Naive thymus-derived CD4-positive, alpha-beta T cell (primary cell): ENCODE results near the gene RIMBP3C. TPM values are rescaled to one million over a fixed set of nuclear protein-coding genes. Genes with fewer than 3 reads are reported as not detected.

Experiments used
- polyA plus RNA-seq, 2 donors: library from polyadenylated mRNA; unstranded; fragments of 300-500 nt; fragmentation: Illumina TruSeq; gene quantifications; one replicate each; pipeline ENCODE4 v1.2.3, GENCODE V29; 2021
- total RNA-seq, 6 experiments: library from RNA in 5 of 6; stranded (reverse) in 5 of 6; gene quantifications; 1 replicate in 5 of 6; 2 replicates in 1 of 6; pipeline ENCODE4 v1.2.3 and lab custom pipeline; 2021 to 2026

RIMBP3C gene
- total and polyA plus RNA-seq, 7 experiments from 2014 or later: 0.22 to 4.4 (median 0.77) TPM

Other genes starting within 250 kb of the RIMBP3C start
- 1 to 10 TPM in 2 of 5 experiments, under 1 TPM in 2, not detected in 1; 0.31 to 4.1 (median 1.8) TPM for gene RIMBP3B, start 167.7 kb downstream of the RIMBP3C start, total RNA-seq
- 1 to 10 TPM in 1 of 2 donors, under 1 TPM in 1; 0.96 to 1.3 TPM for gene RIMBP3B, start 167.7 kb downstream of the RIMBP3C start, polyA plus RNA-seq
- 10 to 100 TPM in 4 of 5 experiments, 1 to 10 TPM in 1; 4.5 to 13.8 (median 11.4) TPM for gene HIC2, start 134.1 kb downstream of the RIMBP3C start, total RNA-seq
- 1 to 10 TPM in 1 of 2 donors, under 1 TPM in 1; 0.44 to 1.2 TPM for gene HIC2, start 134.1 kb downstream of the RIMBP3C start, polyA plus RNA-seq
- gene TMEM191C, start 84.1 kb downstream of the RIMBP3C start, total RNA-seq: 1 to 10 TPM; 1.3 to 7.3 (median 3.7) TPM
- 1 to 10 TPM in 1 of 2 donors, under 1 TPM in 1; 0.51 to 2.3 TPM for gene TMEM191C, start 84.1 kb downstream of the RIMBP3C start, polyA plus RNA-seq
- gene UBE2L3, start 16.3 kb upstream of the RIMBP3C start, total RNA-seq: 10 to 100 TPM; 22.5 to 55.0 (median 34.2) TPM
- 100 to 1,000 TPM in 1 of 2 donors, 10 to 100 TPM in 1; 89.8 to 101 TPM for gene UBE2L3, start 16.3 kb upstream of the RIMBP3C start, polyA plus RNA-seq
- gene YDJC, start 78.6 kb upstream of the RIMBP3C start, total RNA-seq: 10 to 100 TPM; 29.0 to 56.0 (median 38.0) TPM
- gene YDJC, start 78.6 kb upstream of the RIMBP3C start, polyA plus RNA-seq: 10 to 100 TPM; 51.4 to 75.8 TPM
- gene CCDC116, start 81.3 kb upstream of the RIMBP3C start, total RNA-seq: under 1 TPM in 4 of 5 experiments, not detected in 1; 0.21 to 0.43 (median 0.27) TPM
- not detected for gene CCDC116, start 81.3 kb upstream of the RIMBP3C start, polyA plus RNA-seq
- 10 to 100 TPM; 22.1 to 99.8 (median 31.7) TPM for gene SDF2L1, start 90.8 kb upstream of the RIMBP3C start, total RNA-seq
- gene SDF2L1, start 90.8 kb upstream of the RIMBP3C start, polyA plus RNA-seq: 10 to 100 TPM; 70.2 to 72.4 TPM
- gene PPIL2, start 114.6 kb upstream of the RIMBP3C start, total RNA-seq: 10 to 100 TPM; 69.5 to 81.8 (median 74.7) TPM
- gene PPIL2, start 114.6 kb upstream of the RIMBP3C start, polyA plus RNA-seq: 10 to 100 TPM; 27.1 to 46.4 TPM
- 1 to 10 TPM; 2.5 to 9.5 (median 3.6) TPM for gene YPEL1, start 184.3 kb upstream of the RIMBP3C start, total RNA-seq
- gene YPEL1, start 184.3 kb upstream of the RIMBP3C start, polyA plus RNA-seq: 1 to 10 TPM; 1.5 TPM